ENCODE data around the gene OR56A4.

Gene OR56A4

GRCh38 chr11:5992604-5993251, 14.0 kb downstream of the OR56A4 start:
- TF ChIP-seq CTCF (IDR thresholded peaks at IDR 0.05; ENCODE audit: low read depth, low read length, missing control alignments) = peak; percentile 35
- H3K4me3 ChIP-seq (replicated peaks; ENCODE audit: low read depth, low read length) = no peak overlapping the region
- DNase-seq (ENCODE audit: extremely low read depth, low read depth) = no peak

- DNase-seq (ENCODE audit: extremely low read depth, low read depth) = no peak
- H3K4me3 ChIP-seq (replicated peaks; ENCODE audit: low read depth, low read length) = no peak overlapping the region
- no peak for TF ChIP-seq CTCF (IDR thresholded peaks at IDR 0.05; ENCODE audit: low read depth, low read length, missing control alignments)
Measured at GRCh38 chr11:5992150-5992549, 14.6 kb downstream of the OR56A4 start.

DNA sequence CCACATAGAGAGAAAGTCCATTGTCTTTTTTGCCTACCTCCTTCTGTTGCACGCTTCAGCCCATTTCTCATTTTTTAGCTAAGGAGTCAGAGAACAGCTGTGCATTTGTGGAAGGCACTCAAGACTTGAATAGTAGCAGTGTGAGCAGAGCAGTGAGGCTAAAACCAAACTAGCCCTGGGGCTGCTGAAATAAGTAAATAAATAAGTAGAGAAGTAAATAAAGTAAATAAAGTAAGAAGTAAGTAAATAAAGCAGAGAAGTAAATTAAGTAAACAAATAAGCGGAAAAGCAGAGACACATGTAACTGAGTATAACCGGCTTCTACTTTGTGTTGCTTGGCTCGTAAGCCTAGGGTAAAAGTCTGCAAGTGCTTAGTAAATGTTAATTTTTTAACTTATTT, 17.5 kb downstream of the OR56A4 start:
- DNase-seq (ENCODE audit: extremely low read depth, low read depth) = no peak

GRCh38 chr11:5986885-5987284, 19.9 kb downstream of the OR56A4 start, which contains the start of gene OR52L1:
Gene OR52L1 (minus strand): TSS chr11:5986985. CDS start chr11:5986930, 55 bp downstream.
- no peak for TF ChIP-seq CTCF (IDR thresholded peaks at IDR 0.05; ENCODE audit: low read depth, low read length, missing control alignments)
- no peak for DNase-seq (ENCODE audit: extremely low read depth, low read depth)
- H3K4me3 ChIP-seq (replicated peaks; ENCODE audit: low read depth, low read length) = no peak within 1 kb of the TSS

More for the DNA sequence above, 17.5 kb downstream of the OR56A4 start:
- no peak for TF ChIP-seq CTCF (IDR thresholded peaks at IDR 0.05; ENCODE audit: low read depth, low read length, missing control alignments)
- H3K4me3 ChIP-seq (replicated peaks; ENCODE audit: low read depth, low read length) = no peak overlapping the region

DNA sequence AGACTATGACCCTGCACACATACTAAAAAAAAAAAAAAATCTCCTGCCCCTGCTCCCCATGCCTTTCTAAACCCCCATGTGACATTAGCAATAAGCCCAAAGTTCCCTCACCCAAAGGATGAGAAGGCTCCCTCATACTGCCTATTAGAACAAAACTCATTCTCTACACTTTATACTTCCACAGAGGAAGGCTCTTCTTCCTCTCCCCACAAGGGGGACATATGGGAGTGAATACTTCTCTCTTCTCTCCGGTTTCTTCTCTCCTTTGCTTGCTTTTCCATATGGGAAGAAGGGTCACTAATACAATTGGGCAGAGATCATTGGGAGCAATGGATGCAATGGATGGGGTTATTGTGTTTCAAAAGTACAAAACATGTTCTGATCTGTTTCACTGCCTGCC, 23.3 kb downstream of the OR56A4 start:
- no peak for TF ChIP-seq CTCF (IDR thresholded peaks at IDR 0.05; ENCODE audit: low read depth, low read length, missing control alignments)
- no peak overlapping the region for H3K4me3 ChIP-seq (replicated peaks; ENCODE audit: low read depth, low read length)
- no peak for DNase-seq (ENCODE audit: extremely low read depth, low read depth)

- TF ChIP-seq CTCF (IDR thresholded peaks at IDR 0.05; ENCODE audit: low read depth, low read length, missing control alignments) = no peak
- DNase-seq (ENCODE audit: extremely low read depth, low read depth) = no peak
- no peak overlapping the region for H3K4me3 ChIP-seq (replicated peaks; ENCODE audit: low read depth, low read length)
Measured at GRCh38 chr11:5973530-5973929, 33.2 kb downstream of the OR56A4 start.

DNA sequence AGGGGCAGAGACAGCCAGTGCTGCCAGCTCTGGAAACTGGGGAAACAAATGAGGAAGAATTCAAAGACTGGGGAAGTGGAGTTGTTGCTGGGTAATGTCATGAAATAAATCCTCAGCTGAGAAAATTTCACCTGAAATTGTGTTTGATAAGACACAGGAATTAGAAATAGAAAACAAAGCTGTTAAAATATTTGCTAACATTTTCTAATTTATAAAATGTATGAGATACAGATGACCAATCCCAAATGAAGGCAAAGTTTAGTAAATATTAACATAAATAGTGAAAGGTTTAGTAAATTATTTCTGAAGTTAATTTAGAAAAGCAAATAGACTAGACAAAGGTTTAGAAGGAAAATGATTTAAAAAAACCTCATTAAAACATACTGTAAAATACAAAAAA, 38.4 kb downstream of the OR56A4 start, which contains the start of gene OR56A5:
TSS of gene OR56A5 (minus strand) at position 101 of the 400 bp plus-strand sequence. CDS start at position 101, 0 bp downstream.
- H3K4me3 ChIP-seq (replicated peaks; ENCODE audit: low read depth, low read length) = no peak within 1 kb of the TSS
- TF ChIP-seq CTCF (IDR thresholded peaks at IDR 0.05; ENCODE audit: low read depth, low read length, missing control alignments) = no peak
- DNase-seq (ENCODE audit: extremely low read depth, low read depth) = no peak

Data from HFF-Myc (cell line).